RWPE2 (cell line): ENCODE measurements around the gene SV2B.
A peak's percentile ranks its signal among the peaks of the same experiment; 100 is the strongest.

Experiments used
- ATAC-seq: fragments of 200-7000 bp; cut with Tn5 transposase; 3 replicates; pipeline ENCODE4 v1.9.1; 2021; ENCODE audit warnings: low read depth
- DNase-seq: peaks from one replicate; pipeline ENCODE4 v3.0.0-alpha.2; 2020; ENCODE audit warnings: low spot score
- H3K27ac ChIP-seq: fragments of 450-650 bp; 2 replicates; pipeline ENCODE4 v1.5.1; 2017; ENCODE audit warnings: mild to moderate bottlenecking; ENCODE audit not compliant: poor library complexity, severe bottlenecking
- H3K27me3 ChIP-seq: fragments of 250-450 bp; sonication (Bioruptor Pico); 2 replicates; pipeline ENCODE4 v1.5.1; 2021; ENCODE audit warnings: mild to moderate bottlenecking, moderate library complexity; ENCODE audit not compliant: insufficient read depth, poor library complexity, severe bottlenecking
- H3K36me3 ChIP-seq: fragments of 250-450 bp; sonication (Bioruptor Pico); 2 replicates; pipeline ENCODE4 v1.5.1; 2020; ENCODE audit warnings: low read depth, mild to moderate bottlenecking, moderate library complexity
- H3K4me1 ChIP-seq: fragments of 250-450 bp; sonication (Bioruptor Pico); 2 replicates; pipeline ENCODE4 v1.5.1; 2021; ENCODE audit warnings: mild to moderate bottlenecking, moderate library complexity; ENCODE audit not compliant: insufficient read depth, poor library complexity, severe bottlenecking
- H3K4me3 ChIP-seq: fragments of 250-450 bp; sonication (Bioruptor Pico); 2 replicates; pipeline ENCODE4 v1.5.1; 2021; ENCODE audit warnings: mild to moderate bottlenecking, moderate library complexity; ENCODE audit not compliant: severe bottlenecking
- H3K9me3 ChIP-seq: fragments of 250-450 bp; sonication (Bioruptor Pico); 2 replicates; pipeline ENCODE4 v1.5.1; 2021; ENCODE audit warnings: mild to moderate bottlenecking, moderate library complexity; ENCODE audit not compliant: severe bottlenecking
- TF ChIP-seq, protein P1 (sequence below): fragments of 450-650 bp; IDR thresholded peaks from one replicate; pipeline ENCODE4 v1.5.1; 2017; ENCODE audit warnings: mild to moderate bottlenecking, moderate library complexity; ENCODE audit not compliant: poor library complexity, severe bottlenecking

Gene SV2B

GRCh38 chr15:91061230-91061629 is 38.8 kb upstream of the SV2B start:
- ATAC-seq (no peak), DNase-seq (no peak)
- H3K27me3 ChIP-seq, result peaks cover 25% of the 10 kb centered on the region
- no peak overlapping the region for H3K27ac ChIP-seq
- no peak overlapping the region for H3K4me3 ChIP-seq
- no peaks in the 10 kb centered on the region for H3K4me1 ChIP-seq
- no peaks in the 10 kb centered on the region for H3K36me3 ChIP-seq
- TF ChIP-seq, protein P1, sequence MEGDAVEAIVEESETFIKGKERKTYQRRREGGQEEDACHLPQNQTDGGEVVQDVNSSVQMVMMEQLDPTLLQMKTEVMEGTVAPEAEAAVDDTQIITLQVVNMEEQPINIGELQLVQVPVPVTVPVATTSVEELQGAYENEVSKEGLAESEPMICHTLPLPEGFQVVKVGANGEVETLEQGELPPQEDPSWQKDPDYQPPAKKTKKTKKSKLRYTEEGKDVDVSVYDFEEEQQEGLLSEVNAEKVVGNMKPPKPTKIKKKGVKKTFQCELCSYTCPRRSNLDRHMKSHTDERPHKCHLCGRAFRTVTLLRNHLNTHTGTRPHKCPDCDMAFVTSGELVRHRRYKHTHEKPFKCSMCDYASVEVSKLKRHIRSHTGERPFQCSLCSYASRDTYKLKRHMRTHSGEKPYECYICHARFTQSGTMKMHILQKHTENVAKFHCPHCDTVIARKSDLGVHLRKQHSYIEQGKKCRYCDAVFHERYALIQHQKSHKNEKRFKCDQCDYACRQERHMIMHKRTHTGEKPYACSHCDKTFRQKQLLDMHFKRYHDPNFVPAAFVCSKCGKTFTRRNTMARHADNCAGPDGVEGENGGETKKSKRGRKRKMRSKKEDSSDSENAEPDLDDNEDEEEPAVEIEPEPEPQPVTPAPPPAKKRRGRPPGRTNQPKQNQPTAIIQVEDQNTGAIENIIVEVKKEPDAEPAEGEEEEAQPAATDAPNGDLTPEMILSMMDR, result no peak
- H3K9me3 ChIP-seq, result no peaks in the 10 kb centered on the region

GRCh38 chr15:91061997-91062396 is 38.1 kb upstream of the SV2B start:
- Histone ChIP-seq H3K27ac (no peak overlapping the region), H3K4me3 (no peak overlapping the region), H3K27me3 (peaks cover 19% of the 10 kb centered on the region), H3K4me1 (peaks cover 6% of the 10 kb centered on the region), H3K9me3 (no peaks in the 10 kb centered on the region), H3K36me3 (no peaks in the 10 kb centered on the region)
- TF ChIP-seq, protein P1, result no peak
- DNase-seq, result no peak
- no peak for ATAC-seq

- no peaks in the 10 kb centered on the region for H3K27me3 ChIP-seq
- no peaks in the 10 kb centered on the region for H3K36me3 ChIP-seq
- no peak overlapping the region for H3K4me3 ChIP-seq
- no peaks in the 10 kb centered on the region for H3K9me3 ChIP-seq
- H3K27ac ChIP-seq, result no peak overlapping the region
- DNase-seq, result no peak
- TF ChIP-seq, protein P1, result no peak
- ATAC-seq, result peak; percentile 34; the same call in 1 of the 3 replicates
- peaks cover 19% of the 10 kb centered on the region for H3K4me1 ChIP-seq
These were observed 34.6 kb upstream of the SV2B start for GRCh38 chr15:91065505-91065904.

GRCh38 chr15:91067036-91067435 is 33.0 kb upstream of the SV2B start:
- peak; percentile 96 for ATAC-seq
- Histone ChIP-seq H3K4me1 (peaks cover 19% of the 10 kb centered on the region), H3K27me3 (no peaks in the 10 kb centered on the region), H3K27ac (no peak overlapping the region), H3K36me3 (no peaks in the 10 kb centered on the region), H3K9me3 (no peaks in the 10 kb centered on the region), H3K4me3 (no peak overlapping the region)
- no peak for DNase-seq
- TF ChIP-seq, protein P1, result no peak

GRCh38 chr15:91068436-91068835 is 31.6 kb upstream of the SV2B start:
- Histone ChIP-seq H3K4me3 (no peak overlapping the region), H3K27me3 (no peaks in the 10 kb centered on the region), H3K9me3 (no peaks in the 10 kb centered on the region), H3K4me1 (peaks cover 19% of the 10 kb centered on the region), H3K36me3 (no peaks in the 10 kb centered on the region), H3K27ac (no peak overlapping the region)
- DNase-seq (no peak), ATAC-seq (no peak; the same call in 2 of the 3 replicates)
- TF ChIP-seq, protein P1, result no peak
